ENCODE measurements around the gene TRMT44.
"Not testable (repeated sequence)": the region's sequence is repeated elsewhere in the genome, so short reads cannot be mapped to it uniquely, and the experiment has no call there.

TRMT44 gene

DNA sequence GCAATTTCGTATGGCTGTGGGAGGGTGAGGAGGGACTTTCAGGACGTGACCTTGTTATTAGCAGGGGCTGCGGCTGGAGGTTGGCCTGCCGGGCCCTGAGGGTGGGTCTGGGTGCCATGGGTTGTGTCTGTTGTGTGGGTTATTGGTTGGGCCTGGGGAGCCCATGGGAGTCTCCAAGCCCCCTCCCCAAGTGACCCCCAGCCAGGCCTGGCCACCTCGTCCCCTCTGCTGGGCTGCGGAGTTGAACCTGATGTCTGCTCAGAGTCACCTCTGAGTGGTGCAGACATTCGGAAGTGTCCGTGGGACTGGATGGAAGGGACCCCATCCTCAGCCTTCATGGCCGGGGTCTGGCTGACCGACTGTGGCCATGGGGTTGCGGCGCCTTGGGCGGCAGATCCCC, 67.7 kb downstream of the TRMT44 start:
- TF ChIP-seq, protein P1, sequence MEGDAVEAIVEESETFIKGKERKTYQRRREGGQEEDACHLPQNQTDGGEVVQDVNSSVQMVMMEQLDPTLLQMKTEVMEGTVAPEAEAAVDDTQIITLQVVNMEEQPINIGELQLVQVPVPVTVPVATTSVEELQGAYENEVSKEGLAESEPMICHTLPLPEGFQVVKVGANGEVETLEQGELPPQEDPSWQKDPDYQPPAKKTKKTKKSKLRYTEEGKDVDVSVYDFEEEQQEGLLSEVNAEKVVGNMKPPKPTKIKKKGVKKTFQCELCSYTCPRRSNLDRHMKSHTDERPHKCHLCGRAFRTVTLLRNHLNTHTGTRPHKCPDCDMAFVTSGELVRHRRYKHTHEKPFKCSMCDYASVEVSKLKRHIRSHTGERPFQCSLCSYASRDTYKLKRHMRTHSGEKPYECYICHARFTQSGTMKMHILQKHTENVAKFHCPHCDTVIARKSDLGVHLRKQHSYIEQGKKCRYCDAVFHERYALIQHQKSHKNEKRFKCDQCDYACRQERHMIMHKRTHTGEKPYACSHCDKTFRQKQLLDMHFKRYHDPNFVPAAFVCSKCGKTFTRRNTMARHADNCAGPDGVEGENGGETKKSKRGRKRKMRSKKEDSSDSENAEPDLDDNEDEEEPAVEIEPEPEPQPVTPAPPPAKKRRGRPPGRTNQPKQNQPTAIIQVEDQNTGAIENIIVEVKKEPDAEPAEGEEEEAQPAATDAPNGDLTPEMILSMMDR (IDR thresholded peaks at IDR 0.05; ENCODE audit: insufficient read depth, low read depth, low read length, missing control alignments), result no peak
- no peak for DNase-seq (ENCODE audit: low read depth)
- no peak overlapping the region for H3K4me3 ChIP-seq (ENCODE audit: low read depth, low read length)

DNA sequence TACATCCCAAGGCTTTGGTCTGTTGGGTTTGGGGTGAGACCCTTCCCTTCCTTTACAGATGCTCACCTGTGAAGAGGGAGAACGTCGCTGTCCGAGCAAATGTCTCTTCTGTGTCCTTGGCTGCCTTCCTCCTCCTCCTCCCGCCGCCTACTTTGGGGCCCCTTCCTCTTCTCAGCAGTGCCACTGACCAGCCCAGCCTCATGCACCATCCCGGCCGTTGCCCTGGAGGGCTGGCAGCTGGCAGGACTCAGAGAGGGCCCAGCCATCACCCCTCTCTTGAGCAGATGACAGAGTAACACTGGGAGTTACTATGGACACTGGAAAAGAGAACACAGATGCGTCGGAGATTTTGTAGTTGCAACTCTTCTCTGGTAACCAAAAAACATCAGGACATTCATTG, 68.2 kb downstream of the TRMT44 start:
- no peak overlapping the region for H3K4me3 ChIP-seq (ENCODE audit: low read depth, low read length)
- TF ChIP-seq, protein P1 (IDR thresholded peaks at IDR 0.05; ENCODE audit: insufficient read depth, low read depth, low read length, missing control alignments), result no peak
- DNase-seq (ENCODE audit: low read depth), result no peak

DNA sequence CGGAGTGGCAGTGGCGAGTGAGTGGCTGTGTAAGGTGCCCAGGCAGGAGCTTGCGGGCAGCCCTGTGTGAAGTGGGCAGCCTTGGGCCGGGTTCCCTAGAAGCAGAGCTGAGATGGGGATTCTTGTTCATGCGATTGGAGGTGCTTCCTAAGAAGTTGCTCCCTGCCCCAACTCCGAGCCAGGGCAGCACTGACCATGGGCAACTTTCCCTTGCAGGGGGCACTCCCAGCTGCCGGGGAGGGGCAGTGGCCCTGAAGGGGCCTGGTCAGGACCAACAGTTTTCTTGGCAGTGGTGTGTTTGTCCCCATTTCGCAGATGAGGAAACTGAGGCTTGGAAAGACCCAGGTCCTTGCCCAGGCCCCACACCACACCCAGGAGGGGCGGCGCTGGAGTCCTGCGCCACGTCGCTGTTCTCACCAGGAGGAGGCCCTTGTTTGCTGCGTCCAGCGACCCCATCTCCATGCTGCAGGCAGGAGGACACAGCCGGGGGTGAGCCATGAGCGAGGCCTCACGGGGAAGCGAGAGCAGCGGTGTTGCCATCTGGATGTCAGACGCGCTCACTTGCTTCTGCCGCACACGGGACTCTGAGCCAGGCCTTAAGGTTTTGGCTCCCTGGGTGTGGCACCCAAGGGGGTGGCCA, 68.9 kb downstream of the TRMT44 start:
- DNase-seq (ENCODE audit: low read depth), result no peak
- no peak overlapping the region for H3K4me3 ChIP-seq (ENCODE audit: low read depth, low read length)
- TF ChIP-seq, protein P1 (IDR thresholded peaks at IDR 0.05; ENCODE audit: insufficient read depth, low read depth, low read length, missing control alignments), result no peak

DNA sequence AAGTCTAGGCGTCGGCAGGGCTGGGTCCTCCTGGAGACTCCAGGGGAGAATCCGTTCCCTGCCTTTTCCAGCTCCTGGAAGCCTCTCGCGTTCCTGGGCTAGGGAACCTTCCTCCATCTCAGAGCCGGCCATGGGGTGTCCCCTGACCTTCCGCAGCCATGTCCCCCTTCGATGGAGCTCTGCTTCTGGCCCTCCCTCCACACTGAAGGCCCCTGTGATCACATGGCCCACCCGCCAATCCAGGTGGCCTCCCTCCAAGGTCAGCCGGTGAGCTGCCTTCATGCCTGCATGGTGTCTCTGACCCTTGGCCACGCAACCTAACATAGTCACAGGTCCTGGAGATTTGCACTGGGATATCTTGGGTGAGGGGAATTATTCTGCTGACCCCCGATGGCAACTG, 69.6 kb downstream of the TRMT44 start:
- TF ChIP-seq, protein P1 (IDR thresholded peaks at IDR 0.05; ENCODE audit: insufficient read depth, low read depth, low read length, missing control alignments), result no peak
- no peak overlapping the region for H3K4me3 ChIP-seq (ENCODE audit: low read depth, low read length)
- DNase-seq (ENCODE audit: low read depth), result no peak

DNA sequence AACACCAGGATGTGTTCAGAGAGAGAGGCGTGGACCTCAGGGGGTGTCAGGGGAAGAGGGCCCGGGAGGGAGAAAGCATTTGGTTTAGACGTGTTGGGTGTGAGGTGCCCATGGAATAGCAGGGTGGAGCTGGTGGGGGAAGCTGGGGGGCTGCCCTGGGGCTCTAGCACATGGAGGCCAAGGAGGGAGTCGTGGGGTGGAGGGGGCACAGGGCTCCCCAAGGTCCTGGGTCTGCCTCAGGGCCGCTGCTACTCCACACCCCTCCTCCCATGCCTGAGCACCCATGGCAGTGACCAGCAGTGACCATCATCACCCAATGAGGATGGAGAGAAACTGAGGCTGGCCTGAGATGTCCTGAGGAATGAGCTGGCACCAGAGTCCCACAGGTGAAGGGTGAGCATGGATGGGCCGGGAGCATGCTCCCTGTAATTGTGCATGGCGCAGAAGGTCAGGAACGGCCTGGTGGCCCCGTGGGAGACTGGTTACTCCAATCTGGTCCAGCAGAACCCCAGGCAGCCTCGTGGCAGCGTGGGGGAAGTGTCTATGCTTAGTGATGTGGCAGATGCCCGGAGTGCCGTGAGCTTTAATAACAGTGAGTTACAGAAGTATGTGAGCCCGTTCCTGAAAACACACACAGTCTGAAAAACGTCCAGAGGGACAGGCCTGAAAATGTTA, 70.2 kb downstream of the TRMT44 start:
- no peak for DNase-seq (ENCODE audit: low read depth)
- H3K4me3 ChIP-seq (ENCODE audit: low read depth, low read length), result no peak overlapping the region
- TF ChIP-seq, protein P1 (IDR thresholded peaks at IDR 0.05; ENCODE audit: insufficient read depth, low read depth, low read length, missing control alignments), result no peak

DNA sequence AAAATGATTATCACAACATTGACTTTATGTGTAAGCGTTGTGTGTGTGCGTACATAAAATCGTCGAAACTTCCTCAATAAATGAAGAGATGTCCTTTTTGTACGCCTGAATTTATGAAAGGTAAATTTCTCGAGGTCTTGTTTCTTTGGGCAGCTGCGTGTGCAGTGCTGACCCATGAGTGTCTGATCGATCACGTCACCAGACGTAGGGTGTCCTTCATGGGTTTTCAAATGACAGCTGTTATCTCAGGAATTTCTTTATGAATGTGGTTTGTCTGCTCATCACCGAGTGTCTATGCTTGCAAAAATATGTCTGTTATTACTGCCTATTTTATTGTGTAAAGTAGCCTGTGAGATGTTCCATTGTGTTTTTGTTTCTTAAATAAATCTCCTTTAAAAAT, 71.9 kb downstream of the TRMT44 start:
- H3K4me3 ChIP-seq (ENCODE audit: low read depth, low read length), result no peak overlapping the region
- TF ChIP-seq, protein P1 (IDR thresholded peaks at IDR 0.05; ENCODE audit: insufficient read depth, low read depth, low read length, missing control alignments), result no peak
- DNase-seq (ENCODE audit: low read depth), result no peak

DNA sequence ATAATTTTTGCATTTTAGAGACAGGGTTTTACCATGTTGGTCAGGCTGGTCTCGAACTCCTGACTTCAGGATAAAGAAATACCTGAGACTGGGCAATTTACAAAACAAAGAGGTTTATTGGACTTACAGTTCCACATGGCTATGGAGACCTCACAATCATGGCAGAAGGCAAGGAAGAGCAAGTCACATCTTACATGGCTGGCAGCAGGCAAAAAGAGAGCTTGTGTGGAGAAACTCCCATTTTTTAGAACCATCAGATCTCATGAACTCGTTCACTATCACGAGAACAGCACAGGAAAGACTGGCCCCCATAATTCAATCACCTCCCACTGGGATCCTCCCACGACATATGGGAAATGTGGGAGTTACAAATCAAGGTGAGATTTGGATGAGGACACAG, 72.5 kb downstream of the TRMT44 start:
- not testable (repeated sequence) for DNase-seq (ENCODE audit: low read depth); H3K4me3 ChIP-seq (ENCODE audit: low read depth, low read length)

Data from GM12865 (cell line).